Embryonic facial prominence (tissue), 1 donor: ENCODE data around the gene COL23A1.
"Not testable (repeated sequence)": the region's sequence is repeated elsewhere in the genome, so short reads cannot be mapped to it uniquely, and the experiment has no call there.

Source experiments
- DNase-seq: peaks from one replicate; pipeline ENCODE4 v3.0.0-alpha.2; 2016; ENCODE audit errors: extremely low spot score

Gene COL23A1

DNA sequence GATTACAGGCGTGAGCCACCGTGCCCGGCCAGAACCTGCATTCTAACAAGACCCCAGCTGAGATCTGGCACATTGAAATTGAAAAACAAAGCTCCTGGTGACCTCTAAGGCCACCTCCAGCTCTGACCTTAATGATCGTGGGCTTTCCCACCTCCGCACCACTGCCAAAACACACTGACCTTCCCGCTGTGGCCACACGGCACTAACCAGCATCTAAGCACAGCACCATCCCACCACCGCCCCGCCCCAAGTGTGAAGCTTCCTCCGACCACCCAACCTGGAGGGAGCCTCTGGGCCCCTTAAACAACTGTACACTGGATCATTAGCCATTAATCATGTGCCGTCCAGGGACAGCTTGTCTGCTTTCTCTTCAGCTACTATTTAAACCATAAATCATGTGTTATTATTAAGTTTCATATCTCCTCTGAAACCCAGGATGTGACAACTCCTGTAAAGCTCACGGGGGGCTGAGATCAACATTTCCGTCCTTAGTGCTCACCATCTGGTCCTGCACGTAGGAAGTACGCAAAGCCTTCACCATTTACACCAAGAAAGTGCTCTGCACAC lies 80.6 kb downstream of the COL23A1 start:
- no peak for DNase-seq

DNA sequence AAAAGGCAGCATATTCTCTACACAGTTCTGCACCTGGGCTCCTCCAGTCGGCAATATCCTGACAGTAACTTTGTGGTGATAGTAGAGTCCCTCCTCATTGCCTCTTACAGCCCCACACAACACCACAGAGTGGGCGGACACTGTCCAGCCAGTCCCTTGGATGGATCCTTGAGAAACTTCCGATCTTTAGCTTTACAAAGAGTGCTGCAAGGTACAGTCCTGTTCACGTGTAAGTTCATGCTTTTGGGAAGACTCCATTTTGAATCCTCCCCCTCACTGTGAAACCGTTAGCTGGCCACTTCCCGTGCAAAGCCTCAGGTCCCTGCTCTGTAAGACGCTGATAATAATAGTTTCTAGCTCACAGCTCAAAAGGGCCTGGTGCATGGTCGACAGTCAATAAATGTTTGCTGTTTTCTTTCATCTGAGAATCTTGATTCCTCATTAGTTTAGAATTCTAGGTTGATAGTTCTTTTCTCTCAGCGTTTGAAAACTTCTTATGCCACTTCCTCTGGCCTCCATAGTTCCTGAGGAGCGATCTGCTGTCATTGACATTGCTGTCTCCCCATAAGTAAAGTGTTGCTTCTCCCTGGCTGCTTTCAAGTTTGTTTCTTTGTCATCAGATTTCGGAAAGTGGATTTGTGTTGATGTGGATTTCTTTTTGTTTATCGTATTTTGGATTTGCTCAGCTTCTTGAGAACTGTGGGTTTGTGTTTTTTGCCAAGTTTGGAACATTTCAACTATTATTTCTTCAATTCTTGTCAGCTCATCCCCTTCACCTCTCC lies 82.9 kb downstream of the COL23A1 start:
- no peak for DNase-seq

DNA sequence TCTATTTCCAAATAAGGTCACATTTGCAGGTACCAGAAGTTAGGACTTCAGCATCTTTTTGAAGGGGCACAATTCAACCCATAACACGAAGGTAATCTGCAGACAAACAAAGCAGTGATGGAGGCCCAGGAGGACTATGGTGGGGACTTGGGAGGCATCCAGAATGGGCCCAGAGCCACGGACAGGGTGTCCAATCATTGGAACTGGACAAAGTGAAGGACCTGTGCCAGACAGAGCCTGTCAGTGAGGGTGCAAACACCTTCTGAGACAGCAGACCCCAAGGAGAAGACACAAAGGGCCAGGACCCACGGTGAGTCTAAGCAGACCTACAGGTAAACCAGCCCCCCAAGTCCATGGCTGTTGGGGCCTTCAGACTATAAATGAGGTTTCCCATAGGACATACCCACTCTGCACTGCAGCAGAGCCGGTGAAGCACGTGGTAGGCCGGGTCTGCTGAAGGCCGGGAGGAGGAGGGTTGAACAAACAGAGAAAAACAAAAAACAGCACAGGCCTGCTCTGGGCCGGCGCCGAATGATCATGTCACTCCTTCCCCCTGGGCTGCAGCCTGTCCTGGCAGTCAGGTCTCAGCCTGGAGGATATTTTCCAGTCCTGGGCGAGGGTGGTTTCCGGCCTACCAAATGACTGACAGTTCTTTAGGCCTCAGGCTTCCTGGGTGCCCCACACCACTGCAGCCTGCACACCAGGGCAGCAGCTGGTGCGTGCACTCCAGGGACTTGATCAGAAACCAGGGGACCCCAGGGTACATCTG lies 84.4 kb downstream of the COL23A1 start:
- no peak for DNase-seq

DNA sequence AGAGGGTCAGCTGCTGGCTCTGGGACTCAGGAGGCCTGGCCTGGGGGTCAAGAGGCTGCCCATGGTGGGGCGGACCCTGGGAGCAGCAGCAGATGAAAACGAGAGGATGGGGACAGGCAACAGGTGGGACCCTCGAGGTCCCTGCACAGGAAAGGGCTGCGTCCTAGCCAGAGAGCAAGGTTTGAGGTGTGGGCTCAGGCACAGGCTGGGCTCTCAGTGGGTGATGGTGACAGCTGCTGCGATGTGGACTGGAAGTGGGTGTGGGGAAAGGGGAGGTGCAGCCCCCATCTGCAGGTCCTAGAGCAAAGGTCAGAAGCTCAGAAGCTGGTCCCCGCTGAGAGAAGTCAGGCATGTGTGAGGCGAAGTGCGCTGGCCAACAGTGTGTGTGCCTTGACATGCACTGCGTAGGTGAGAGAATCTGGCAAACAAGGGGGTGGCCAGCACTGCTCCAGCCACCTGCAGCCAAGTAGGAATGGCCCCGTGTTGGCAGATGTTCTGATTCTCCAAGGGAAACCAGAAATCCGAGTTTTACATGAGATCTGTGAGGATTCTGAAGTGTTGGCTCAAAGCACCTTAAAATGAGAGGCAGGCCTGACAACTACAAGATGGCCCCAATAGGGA lies 85.7 kb downstream of the COL23A1 start:
- DNase-seq: no peak

DNA sequence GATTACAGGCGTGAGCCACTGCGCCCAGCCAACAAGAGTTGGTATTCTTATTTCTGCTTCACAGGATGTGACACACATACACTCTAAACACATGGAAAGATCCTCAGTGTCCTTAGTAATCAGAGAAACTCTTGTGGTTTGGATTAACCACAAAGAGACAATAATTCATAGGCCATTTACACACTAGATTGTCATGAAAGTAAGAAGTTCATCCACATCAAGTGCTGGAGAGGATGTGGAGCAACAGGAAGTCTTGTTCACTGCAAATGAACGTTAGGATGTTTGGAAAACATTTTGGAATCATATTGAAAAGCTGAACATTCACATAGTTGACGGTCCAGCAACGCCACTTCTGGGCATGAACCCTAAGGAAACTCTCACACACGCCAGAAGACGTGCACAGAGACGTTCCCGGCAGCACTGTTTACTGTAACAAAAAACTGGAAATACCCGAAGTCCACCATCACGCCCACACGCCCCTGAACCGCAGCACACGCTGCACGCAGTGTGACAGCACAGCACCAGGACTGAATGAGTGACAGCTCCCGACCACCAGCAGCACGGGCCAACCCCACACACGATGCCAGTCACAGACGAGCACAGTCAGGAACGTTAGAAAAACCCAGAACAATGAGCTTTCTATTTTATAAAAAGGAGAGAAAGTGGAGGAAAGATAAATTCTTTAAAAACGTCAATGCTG lies 87.6 kb downstream of the COL23A1 start:
- DNase-seq: no peak

DNA sequence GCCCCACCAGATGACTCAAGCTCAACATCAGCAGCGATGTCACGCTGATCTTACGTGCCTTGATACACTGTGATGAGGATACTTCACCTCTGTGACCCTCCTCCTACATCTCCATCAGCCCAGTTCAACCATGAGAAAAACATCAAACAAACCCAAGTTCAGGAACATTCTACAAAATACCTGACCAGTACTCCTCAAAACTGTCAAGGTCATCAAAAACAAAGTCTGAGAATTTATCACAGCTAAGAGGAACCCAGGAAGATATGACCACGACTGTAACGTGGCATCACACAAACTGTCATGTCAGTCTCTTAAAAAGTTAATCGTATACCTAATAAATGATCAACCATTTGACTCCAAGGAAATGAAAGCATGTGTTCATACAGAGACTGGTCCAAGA lies 90.8 kb downstream of the COL23A1 start:
- DNase-seq: no peak

DNA sequence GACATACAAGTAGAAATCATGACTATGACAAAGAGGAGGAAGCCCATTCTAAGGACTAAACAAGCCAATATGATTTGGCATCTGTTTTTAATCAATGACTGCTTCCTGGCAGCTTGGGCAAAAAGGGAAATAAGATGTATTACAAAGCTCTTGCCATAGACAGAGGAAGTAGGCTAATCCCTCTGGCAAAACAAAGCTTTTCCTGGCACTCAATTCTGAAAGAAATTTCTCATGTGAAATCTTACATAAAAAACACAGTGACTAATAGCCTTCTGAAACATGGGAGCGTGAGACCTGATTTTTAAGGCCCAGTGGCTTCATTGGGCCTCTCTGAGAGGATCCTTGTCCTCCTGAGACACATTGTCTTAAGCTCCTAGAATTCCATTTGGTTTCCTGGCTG lies 93.6 kb downstream of the COL23A1 start:
- DNase-seq: no peak

DNA sequence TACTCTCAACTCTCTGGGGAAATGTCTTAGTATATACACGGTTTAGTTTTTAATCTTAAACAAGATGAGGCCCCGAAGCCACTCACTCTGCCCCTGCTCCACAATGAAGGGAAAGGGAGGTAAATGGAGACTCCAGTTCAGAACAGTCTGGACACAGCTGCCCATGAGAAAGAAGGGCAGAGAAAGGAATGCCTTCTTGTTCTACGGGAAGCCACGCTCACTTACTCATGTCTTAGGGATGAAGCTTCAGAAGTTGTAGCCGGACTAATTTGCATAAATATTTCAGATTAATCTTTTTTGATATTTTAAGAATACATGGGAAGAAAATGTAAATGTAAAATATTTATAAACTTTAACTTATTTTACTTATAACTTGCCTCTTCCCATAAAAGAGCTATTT lies 94.0 kb downstream of the COL23A1 start:
- DNase-seq: no peak

DNA sequence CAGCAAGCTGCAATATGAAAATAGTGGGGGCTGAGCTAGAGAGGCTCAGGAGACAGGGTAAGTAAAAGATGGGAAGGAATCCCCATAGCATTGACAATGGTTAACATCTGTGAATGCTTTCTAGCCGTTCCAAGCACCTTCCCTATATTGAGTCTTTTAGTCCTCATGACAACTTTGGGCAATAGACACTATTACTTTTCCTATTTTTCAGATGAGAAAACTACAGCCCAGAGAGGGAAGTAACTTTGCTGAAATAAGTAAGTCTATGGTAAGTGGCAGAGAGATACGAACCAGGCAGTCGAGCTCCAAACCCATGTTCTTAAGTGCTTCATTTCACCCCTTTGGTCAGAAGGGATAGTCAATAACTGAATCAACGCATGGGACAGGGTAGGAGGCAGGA lies 94.5 kb downstream of the COL23A1 start:
- DNase-seq: no peak

DNA sequence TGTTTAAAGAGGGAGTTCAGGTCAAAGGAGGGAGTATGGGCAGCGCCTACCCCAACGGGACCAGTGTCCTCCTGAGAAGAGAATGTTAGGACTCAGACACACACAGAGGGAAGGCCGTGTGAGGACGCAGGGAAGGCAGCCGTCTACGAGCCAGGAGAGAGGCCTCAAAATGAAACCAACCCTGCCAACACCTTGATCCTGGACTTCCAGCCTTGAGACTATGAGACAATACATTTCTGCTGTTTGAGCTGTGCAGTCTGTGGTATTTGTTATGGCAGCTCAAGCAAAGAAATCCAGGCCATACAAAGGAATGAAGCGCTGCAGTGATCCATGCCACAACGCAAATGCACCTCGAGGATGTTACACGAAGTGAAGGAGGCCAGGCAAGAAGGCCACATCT lies 97.9 kb downstream of the COL23A1 start:
- DNase-seq: no peak

DNA sequence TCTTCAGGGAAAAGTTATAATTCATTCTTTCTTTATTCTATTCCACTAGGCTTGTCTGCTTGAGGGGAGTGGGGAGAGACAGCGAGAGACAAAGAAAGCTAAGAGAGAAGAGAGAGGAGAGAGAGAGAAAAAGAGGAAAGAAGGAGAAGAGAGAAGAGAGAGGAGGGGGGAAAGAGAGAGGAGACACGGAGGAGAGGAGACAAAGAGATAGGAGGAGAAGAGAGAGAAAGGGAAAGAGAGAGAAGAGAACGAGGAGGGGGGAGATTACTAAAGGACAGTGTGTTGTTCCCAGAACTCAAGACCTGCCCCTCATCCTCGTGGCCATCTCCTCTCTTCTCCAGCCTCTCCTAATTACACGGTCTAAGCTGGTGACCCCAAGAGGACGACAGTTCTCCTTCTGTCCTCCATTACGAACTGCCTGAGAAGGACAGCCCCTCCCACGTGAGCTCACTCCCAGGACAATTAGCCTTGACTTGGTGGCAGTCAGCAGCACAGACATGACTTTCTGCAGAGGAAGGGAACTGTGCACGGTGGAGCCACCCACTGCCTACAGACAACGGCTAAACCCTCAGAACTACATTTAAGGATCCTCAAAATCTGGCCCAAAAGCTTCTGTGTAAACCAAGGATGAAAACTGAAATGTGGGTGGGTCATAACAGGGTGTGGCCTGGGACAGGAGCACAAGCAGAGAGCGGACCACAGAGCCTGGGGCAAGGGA lies 99.1 kb downstream of the COL23A1 start:
- DNase-seq: no peak

DNA sequence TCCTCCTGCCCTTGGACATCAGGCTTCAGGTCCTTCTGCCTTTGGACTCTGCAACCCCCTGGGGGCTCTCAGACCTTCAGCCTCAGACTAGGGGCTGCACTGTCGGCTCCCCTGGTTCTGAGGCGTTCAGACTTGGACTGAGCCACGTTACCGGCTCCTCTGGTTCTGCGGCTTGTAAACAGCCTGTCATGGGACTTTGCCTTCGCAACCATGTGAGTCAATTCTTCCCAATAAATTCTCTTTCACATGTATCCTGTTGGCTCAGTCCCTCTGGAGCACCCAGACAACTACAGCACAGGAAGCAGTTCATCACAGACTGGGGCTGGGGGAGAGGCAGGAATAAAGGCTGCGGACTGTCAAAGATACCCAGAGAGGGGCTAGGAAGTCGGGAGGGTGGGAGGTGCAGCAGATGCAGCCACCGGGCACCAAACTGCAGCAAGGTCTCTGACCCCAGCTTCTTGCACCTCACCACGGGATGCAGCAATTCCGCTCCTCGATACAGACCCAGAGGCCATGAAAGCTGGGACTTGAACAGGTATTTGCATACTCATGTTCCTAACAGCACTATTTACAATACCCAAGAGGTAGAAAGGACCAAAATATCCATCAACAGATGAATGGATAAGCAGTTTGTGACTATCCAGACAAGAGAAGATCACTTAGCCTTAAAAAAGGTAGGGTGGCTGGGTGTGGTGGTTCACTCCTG lies 100.8 kb downstream of the COL23A1 start:
- no peak for DNase-seq

DNA sequence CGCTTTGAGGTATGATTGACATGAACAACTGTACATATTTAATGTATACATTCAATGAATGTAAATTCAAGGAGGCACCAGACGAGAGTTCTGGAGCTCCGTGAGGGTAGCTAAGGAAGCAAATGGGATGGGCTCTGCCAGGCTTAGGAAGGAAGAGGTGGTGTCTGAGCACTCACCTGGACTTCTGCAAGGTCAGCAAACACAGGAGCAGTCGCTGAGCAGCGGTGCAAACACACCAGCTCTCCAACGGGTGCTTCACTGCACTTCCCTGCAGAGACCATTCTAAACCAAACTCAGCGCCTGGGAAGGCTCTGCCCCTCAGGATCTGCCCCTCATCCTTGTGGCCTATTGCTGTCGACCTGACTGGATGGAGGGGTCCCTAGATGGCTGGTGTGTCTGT lies 101.5 kb downstream of the COL23A1 start:
- no peak for DNase-seq

DNA sequence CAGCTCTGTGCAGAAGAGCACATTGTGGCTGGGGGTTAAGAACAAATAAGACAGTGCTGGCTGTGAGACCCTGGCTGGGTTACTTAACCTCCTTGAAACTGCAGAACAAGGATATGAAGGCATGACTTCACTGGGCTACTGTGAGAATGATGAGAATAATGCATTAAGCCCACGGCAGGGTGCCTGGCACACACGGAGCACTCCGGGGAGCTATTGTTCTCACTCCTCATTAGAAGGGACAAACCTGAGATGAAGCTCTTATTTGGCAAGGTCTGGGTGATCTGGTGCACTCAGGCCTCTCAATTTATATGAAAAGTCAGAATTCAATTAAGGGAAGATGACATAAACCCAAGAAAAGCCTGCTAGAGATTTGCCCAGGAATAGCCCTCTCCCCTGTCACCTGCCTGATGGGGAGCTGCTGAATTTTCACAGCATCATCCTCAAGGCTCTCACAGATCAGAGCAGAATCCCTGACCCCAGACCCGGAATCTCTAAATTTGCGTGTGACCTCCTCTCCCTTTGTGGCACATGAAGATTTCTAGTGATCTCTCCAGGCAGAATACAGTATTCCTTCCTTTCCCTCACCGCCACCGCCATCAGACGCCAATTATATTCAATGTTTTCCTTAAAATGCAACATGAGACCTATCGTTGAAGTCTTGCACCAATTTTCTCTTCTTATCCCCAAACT lies 102.1 kb downstream of the COL23A1 start:
- DNase-seq: no peak

DNA sequence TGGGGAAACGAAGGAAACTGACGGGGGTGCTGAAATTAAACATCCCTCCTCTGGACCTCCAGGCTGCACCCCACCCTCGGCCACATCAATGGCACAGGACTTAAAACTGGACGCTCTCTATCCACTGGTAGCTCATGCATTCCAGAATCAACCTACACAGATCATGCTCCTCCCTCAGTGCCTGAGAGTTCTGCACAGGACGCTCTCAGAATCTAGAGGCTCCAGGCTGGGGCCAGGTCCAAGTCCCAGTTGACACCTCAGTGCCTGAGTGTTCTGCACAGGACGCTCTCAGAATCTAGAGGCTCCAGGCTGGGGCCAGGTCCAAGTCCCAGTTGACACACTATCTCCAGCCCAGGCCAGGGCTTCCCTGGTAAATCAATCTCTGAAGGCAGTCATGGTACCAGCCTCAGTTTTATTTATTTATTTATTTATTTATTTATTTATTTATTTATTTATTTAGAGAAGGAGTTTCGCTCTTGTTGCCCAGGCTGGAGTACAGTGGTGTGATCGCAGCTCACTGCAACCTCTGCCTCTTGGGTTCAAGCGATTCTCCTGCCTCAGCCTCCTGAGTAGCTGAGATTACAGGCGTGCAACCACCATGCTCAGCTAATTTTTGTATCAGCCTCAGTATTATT lies 103.2 kb downstream of the COL23A1 start:
- DNase-seq: not testable (repeated sequence)

DNA sequence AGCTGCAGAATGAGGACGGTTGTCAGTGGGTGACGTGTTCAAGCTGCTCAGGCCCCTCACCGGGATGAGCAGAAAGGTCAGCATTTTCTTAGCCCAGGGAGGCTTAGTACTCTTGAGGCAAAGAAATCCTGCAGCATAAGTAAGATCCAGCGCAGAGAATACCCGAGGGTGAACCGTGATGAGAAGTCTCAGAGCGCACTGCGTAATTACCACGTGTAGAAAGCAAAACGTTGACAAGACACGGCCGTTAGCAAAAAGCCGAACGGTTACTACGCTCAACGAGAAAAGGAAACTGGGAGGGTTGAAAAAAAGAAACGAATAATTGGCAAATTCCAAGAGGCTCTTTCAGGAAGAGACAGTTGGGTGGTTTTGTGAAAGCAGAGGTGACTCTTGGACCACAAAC lies 104.0 kb downstream of the COL23A1 start:
- no peak for DNase-seq

DNA sequence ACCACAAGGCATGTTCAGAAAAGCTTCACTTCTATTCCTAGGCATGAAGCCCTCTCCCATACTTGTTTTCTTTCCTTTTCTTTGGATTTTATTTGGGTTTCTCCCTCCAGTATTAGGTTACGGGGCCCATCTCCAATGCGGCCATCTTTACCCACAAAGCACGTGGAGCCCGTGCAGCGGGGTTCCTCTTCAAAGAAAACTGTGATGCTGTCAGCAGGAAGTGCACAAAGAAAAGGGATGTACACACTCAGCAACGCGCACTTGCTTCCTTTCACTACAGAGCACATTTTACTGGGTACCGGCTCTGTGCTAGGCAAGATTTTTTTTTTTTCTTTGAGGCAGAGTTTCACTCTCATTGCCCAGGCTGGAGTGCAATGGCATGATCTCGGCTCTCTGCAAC lies 106.6 kb downstream of the COL23A1 start:
- no peak for DNase-seq

DNA sequence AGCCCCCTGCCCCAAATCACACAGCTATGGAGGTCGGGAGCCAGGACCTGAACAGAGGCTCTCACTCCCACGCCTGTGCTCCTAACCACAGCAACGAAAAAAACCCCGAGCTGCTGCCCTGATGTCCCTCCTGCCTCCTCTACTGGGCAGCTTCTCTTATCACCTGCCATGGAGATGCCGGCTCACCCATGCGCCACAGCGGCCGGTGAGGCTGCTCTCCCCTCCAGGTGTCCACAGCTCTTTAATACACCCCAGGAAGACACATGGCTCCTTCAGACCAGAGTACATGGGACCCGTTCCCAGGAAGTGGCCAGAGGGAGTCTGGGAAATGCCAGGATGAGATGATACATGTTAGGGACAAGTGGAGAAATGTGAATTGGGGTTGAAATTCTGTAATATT lies 110.9 kb downstream of the COL23A1 start:
- DNase-seq: no peak

DNA sequence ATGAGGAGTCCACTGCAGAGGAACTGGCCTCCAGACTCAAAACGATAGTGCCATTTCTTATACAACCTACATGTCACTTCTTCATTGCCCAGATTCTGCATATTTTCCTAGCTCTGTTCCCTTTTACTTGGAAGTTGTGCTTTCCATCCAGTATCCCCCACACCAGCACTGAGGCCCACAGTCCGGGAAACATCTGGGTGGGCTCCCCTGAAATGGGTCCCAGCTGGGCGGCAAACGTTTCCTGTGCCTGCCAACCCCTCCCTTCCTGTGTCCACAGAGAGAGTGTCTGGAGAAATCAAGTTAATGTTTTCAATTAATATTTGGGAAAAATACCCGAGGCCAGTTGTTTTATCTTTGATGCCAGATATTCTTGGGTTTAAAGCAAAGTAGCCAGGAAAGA lies 111.8 kb downstream of the COL23A1 start:
- DNase-seq: no peak

DNA sequence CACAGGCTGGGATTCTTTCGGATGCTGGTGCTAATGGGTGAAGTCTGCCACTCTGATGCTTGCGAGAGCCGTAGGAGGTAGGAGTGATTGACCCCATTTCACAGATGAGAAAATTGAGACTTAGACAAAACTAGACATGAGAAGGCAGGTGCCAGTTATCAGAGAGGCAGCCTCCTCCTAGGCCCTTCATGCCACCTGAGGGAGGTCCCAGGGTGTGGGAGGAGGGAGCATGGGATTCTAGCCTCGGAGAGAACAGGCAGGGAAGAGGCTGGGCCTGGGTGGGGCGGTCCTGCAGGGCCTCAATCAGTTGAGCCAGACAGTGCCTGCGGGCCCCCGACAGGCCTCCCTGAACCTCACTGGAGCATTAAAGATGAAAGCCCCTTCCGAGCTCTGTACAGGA lies 112.4 kb downstream of the COL23A1 start:
- no peak for DNase-seq
